Measurements from ENCODE around the gene C1QBP.

DNA sequence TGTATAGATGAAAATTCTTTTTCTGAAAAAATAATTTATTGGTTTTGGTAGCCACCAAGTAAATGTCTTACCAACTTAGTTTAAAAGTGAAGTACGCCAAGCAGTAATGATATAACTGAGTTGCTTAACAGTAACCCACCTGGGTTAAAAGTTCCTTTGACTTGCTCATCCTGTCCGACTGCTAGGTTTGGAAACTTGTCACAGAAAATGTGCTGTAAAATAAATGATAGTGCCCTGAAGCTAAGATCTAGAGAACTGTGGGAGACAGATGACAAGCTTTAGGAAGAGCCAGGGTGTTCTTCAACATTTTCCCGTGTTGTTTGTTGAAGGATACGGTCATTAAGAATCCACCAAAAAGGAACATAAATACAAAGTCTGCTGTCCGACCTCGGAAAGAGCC is 42.0 kb upstream of the C1QBP start:
- TF ChIP-seq, protein P1, sequence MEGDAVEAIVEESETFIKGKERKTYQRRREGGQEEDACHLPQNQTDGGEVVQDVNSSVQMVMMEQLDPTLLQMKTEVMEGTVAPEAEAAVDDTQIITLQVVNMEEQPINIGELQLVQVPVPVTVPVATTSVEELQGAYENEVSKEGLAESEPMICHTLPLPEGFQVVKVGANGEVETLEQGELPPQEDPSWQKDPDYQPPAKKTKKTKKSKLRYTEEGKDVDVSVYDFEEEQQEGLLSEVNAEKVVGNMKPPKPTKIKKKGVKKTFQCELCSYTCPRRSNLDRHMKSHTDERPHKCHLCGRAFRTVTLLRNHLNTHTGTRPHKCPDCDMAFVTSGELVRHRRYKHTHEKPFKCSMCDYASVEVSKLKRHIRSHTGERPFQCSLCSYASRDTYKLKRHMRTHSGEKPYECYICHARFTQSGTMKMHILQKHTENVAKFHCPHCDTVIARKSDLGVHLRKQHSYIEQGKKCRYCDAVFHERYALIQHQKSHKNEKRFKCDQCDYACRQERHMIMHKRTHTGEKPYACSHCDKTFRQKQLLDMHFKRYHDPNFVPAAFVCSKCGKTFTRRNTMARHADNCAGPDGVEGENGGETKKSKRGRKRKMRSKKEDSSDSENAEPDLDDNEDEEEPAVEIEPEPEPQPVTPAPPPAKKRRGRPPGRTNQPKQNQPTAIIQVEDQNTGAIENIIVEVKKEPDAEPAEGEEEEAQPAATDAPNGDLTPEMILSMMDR (conservative IDR thresholded peaks at IDR 0.05; ENCODE audit: low read depth, low read length), result no peak
- no peak for TF ChIP-seq EZH2 (IDR thresholded peaks at IDR 0.05; ENCODE audit: borderline replicate concordance, low read depth, low read length, poor library complexity, severe bottlenecking)

Data from A673 (cell line).